NB4 (cell line): ENCODE measurements around the gene NIPBL.

Source experiments
- POLR2A ChIP-seq: IDR thresholded peaks from 2 replicates; pipeline ENCODE4 v1.6.1; 2011; ENCODE audit warnings: mild to moderate bottlenecking; ENCODE audit not compliant: insufficient read length; ENCODE audit errors: extremely low read depth
- TF ChIP-seq, protein P1 (sequence below): IDR thresholded peaks from one replicate; pipeline ENCODE4 v1.5.1; 2012; ENCODE audit warnings: low read depth, low read length

GRCh38 chr5:36988396-36988795, 111.8 kb downstream of the NIPBL start:
- no peak for TF ChIP-seq POLR2A
- TF ChIP-seq, protein P1, sequence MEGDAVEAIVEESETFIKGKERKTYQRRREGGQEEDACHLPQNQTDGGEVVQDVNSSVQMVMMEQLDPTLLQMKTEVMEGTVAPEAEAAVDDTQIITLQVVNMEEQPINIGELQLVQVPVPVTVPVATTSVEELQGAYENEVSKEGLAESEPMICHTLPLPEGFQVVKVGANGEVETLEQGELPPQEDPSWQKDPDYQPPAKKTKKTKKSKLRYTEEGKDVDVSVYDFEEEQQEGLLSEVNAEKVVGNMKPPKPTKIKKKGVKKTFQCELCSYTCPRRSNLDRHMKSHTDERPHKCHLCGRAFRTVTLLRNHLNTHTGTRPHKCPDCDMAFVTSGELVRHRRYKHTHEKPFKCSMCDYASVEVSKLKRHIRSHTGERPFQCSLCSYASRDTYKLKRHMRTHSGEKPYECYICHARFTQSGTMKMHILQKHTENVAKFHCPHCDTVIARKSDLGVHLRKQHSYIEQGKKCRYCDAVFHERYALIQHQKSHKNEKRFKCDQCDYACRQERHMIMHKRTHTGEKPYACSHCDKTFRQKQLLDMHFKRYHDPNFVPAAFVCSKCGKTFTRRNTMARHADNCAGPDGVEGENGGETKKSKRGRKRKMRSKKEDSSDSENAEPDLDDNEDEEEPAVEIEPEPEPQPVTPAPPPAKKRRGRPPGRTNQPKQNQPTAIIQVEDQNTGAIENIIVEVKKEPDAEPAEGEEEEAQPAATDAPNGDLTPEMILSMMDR = no peak
